GM21619 (cell line): ENCODE measurements around the gene PROCA1.
"Not testable (repeated sequence)": the region's sequence is repeated elsewhere in the genome, so short reads cannot be mapped to it uniquely, and the experiment has no call there.

Experiments used
- ATAC-seq: cut with Tn5 transposase; IDR thresholded peaks from one replicate; pipeline ENCODE4 v1.9.1; 2021; ENCODE audit not compliant: unreplicated experiment

PROCA1 gene

DNA sequence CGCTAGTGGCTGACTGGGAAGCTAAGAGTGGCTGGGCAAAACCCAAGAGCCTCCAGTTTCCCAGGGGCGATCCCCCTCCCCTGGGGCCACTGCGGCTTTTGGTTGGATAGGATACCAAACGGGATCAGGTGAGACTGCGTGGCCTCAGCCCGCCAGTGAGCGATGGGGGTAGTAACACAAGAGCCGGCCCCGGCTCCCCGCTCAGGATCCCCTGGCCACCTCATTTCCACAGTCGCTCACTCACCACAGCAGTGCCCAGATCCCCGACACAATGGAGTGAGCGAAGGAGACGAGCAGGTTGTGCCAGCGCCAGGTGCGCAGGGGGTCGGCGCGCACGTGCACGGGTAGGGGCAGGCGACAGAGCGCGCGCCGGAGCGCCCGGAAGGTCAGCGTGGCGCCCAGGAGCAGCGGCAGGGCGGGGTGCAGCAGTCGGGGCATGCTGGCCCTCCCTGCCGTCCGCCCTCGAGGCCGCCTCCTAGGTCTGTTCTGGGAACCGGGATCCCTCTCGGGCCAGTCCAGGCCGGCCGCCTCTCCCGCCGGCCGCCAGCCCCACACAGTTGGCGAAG lies 14.1 kb upstream of the PROCA1 start:
- ATAC-seq: peak; percentile 2

DNA sequence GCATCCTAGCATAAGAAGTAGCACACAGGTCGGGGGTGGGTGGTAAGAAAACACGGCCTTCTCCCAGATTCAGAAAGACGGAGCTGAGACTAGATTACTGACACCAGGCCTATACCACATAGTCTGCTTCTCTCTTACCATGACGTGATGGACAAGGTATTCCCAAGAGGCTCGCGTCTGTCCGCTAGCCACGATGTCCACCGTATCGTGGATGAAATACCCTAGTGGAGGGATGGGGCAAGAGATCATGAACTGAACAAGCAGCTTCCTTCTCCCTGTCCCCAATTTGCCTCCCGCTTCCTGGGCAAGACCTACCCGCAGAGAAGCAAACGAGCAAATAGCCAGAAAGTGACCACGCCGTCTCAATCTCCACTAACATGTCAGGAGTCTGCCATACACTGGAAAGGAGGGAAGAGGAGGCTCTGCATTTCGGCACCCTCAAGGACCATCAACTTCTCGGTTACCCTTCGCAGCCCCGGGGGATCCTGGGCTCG lies 13.5 kb upstream of the PROCA1 start:
- no peak for ATAC-seq

DNA sequence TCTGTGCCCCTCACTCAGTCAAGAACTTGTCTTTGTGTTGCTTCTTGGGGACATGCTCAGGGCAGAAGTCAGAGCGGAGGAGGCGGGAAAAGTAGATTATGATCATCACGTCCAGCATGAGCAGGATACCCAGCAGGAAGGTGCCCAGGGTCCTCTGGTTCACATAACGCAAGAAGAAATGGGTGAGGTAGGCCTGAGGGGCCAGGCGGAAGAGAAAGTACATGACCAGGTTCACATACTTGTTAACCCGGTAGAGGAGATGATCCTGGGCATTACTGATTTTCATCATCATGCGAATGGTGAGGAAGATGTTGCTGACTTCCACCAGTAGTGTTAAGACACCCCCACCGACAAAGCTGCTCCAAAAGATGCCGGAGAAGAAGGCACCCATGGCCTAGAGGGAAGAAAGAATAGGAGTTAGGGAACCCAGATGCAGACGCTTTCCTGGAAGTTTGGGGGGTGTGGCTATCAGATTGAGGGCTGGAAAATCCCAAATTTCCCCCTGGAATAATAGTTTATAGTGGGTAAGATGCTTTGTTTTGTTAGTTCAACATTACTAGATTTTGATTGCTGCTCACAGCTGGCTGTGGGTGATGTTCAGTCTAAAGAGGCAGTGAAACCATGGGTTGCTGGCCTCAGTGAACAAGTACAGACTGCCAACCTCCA lies 12.9 kb upstream of the PROCA1 start:
- ATAC-seq: no peak

DNA sequence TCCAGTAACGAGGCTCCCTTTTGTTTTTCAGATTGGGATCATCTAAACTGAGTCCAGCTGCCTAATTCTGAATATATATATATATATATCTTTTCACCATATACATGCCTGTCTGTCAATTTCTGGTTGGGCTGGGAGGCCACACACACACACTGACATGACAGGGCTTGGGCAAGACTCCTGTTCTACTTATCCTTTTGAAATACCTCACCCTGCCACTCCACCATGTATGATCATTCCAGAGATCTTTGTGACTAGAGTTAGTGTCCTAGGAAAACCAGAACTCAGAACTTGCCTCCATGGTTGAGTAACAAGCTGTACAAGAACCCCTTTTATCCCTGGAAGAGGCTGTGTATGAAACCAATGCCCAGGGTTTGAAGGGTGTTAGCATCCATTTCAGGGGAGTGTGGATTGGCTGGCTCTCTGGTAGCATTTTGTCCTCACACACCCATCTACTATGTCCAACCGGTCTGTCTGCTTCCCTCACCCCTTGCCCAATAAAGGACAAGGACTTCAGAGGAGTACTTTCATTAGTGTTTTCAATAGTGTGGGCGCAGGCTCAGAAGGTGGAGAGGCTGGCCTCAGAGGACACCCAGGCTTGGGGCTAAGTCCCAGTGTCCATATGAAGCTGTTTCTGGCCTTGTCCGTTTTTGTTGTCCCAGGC lies 12.3 kb upstream of the PROCA1 start:
- not testable (repeated sequence) for ATAC-seq

DNA sequence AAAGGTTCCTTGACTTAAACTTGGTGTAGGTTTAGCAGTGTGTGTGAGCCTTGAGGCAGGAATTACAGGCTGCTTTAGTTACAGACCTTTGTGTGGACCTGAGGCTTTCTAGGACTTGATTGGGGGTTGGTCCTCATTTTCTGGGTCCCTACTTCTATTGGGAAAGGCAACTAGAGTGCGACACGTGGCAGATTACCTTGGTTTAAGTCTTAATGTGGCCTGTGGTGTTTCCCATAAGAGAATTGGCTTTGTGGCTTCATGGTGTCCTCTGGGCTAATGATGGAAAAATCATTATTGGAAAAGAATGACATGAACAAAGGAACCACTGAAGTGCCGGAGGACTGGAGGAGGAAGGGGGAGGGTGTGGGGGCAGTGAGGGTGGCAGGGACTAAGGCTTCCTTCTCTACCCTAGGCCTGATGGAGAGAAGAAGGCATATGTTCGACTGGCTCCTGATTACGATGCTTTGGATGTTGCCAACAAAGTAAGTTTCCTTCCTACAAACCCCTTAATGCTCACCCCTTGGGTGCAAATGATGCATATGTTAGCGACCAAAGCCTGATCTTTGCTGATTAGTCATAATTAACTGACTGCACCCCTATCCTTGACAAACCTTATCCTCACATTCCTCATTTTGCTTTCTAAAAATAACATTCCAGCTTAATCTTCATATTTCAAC lies 11.6 kb upstream of the PROCA1 start:
- ATAC-seq: no peak

DNA sequence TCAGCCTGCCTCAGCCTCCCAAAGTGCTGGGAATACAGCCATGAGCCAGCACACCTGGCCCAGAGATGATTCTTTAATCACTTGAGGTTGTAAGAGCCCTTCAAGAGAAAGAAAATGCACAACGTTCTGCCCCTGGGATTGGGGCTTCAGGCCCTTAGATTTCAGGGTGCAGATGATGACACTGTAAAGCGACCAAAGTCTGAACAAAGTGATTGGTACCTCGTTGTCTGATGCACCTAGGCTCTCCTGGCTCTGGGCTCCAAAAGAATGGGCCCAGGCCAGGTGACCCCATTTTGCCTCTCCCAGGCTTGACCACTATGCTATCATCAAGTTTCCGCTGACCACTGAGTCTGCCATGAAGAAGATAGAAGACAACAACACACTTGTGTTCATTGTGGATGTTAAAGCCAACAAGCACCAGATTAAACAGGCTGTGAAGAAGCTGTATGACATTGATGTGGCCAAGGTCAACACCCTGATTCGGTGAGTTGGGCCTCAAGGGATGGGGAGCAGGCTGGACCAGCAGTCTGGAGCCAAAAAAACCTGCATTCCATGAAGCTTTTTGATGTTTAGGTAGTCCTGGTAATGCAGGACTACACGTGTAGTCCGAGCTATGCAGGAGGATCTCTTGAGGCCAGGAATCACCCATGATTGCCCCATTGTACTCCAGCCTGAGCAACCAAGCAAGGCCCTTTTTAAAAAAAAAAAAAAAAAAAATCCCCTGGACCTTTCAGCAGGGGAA lies 10.9 kb upstream of the PROCA1 start:
- ATAC-seq: no peak

DNA sequence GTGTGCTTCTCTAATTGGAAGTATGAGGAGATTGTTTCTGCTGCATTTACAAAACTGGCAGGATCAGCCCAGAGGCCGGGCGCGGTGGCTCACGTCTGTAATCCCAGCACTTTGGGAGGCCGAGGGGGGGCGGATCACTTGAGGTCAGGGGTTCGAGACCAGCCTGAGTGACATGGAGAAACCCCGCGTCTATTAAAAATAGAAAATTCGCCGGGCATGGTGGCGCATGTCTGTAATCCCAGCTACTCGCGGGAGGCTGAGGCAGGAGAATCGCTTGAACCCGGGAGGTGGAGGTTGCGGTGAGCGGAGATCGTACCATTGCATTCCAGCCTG lies 9.3 kb upstream of the PROCA1 start:
- not testable (repeated sequence) for ATAC-seq

DNA sequence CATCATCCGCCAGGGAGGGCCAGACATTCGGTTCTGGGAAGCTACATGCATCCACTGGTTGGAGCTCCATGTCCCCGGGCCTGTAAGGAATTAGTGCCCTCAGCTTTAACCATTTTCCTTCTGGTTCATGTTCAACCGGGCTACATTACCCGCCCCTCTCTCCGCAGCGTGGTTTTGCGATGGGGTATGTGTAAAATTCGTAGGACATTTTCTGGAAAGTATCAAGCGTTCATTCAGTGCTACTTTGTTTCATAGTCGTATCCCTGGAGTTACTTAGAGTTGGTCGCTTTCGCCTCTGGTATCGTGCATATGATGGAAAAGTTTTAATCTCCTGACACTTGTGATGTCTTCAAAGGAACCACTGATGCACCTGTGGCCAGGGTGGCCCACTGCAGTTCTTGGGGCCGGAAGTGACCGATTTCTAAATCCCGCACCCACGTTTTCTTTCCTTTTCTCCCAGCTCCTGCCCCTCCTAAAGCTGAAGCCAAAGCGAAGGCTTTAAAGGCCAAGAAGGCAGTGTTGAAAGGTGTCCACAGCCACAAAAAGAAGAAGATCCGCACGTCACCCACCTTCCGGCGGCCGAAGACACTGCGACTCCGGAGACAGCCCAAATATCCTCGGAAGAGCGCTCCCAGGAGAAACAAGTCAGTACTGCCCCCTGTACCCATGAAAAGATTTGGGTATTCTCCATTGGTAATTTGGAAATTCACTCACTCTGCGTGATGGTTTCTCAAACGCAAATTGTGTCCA lies 8.7 kb upstream of the PROCA1 start:
- ATAC-seq: no peak

DNA sequence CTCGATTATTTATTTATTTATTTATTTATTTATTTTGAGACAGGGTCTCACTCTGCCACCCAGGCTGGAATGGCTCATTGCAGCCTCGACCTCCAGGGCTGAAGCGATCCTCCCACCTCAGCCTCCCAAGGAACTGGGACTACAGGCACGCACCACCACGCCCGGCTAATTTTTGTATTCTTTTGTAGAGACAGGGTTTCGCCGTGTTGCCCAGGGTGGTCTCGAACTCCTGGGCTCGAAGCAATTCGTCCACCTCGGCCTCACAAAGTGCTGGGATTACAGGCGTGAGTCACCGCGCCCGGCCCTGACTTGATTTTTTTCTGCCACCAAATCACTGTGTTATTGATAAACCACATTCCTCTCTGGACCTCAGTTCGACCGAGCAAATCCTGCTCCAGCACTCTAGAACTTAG lies 7.3 kb upstream of the PROCA1 start:
- no peak for ATAC-seq

DNA sequence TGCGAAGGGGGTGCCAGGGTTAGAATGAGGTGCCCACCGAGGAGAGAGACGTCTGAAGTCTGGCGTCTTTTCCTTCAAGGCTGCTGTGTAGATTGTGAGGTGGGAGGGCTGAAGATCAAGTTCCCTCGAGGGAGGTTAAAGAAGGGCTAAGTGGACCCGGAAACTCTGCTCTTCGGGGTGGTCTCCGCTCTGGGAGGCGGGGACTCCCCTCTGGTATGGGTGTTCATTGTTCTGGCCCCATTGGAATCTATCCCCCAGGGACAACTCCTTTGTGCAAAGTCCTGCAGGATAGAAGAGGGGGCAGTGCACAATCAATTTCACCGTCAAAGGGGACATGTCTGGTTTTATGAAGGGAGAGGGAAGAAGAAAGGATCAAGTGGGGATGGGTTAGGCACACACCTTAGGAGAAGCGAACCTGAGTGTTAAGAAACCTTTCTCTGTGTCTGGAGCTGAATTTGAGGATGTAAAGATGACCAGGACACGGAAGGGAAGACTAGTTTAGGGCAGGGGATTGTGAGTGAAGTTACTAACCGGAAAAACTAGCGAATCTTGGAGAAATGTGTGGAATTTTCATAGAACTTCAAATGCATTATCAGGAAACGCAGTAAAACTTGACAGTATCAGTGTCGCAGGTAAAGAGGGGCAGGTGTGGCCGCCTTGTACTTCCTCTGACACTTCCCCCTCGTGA lies 6.8 kb upstream of the PROCA1 start:
- no peak for ATAC-seq

DNA sequence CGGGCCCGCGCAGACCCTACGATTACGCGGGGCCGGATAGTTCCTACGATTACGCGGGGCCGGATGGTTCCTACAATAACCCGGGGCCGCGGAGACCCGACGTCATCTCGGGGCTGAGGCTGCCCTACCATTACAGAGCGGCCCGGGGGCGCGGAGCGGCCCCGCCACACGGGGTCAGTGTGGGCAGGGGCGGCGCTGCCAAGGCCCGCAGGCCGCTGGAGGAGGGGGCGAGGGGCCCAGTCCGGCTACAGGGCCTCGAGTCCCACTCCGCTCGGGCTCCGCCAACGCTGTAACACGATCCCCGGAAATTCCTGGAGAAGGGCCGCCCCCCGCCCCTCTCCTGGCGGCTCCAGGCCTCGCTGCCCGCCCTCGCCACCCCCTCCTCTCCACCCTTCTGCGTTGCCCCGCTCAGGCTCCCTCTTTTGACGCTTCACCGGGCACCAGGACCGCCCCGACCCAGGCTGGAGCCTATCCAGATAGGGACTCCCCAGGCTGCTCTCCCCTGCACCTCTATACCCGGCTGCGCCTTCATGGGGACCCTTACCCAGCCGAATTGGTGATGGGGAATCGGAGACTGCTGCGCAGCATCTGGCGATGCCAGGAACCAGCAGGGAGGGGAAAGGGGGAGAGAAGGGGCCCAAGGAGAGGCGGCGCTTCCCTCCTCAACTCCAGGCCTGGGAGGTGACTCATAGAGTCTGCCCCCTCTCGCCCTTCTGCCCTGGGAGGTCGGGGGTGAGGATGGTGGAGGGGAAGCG lies 6.1 kb upstream of the PROCA1 start, which contains the start of gene RAB34:
TSS of gene RAB34 (minus strand) at position 291 of the 755 bp plus-strand sequence. CDS start 602 bp downstream, outside the sequence.
- ATAC-seq: no peak

DNA sequence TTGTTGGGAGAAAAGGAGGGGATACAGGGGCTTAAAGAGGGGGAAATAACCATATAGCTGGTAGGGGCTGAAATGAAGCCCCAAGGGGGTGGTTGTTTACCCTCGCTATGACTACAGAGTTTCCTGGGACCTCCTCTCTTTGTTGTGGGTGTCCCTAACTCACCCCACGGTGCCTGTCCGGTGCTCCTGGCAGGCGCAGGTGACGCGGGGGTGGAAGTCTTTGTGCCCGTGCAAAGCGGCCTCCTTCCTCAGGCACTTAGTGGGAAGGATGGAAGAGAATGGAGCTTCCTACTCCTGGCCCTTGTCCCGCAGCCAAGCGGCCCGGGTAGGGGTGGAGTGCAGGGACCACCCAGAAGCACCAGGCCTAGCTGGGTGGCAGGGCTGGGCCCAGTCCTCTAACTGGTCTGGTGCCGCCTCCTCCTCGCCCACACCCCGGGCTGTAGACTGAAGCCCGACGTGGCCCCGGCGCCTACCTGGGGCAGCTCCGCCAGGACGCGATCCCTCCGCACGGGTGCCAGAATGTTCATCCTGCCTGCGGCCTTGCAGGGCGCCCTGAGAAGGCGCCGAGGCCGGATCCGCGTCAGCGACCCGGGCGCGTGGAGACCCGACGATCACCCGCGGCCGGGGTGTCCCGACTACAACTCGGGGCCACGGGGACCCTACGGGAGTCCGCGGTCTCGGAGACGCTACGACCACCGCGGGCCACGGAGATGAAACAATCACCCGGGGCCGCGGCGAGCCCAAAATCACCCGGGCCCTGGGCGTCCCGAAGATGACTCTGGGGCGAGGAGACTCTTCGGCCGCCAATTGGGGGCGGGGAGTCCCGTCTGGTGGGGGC lies 5.3 kb upstream of the PROCA1 start:
- ATAC-seq: no peak

DNA sequence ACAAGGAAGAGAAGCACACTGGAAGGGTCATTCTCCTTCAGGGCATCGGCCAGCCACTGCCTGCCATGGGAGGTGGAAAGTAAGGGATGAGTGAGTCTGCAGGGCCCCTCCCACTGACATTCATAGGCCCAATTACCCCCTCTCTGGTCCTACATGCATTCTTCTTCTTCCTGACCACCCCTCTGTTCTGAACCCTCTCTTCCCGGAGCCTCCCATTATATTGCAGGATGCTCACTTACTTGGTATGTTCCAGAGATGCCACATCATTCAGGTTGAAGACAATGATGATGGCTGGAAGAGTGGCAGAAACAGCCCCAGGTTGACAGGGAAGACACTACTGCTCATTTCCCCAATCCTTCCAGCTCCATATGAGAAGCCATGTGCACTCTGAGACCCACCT lies 3.5 kb upstream of the PROCA1 start:
- ATAC-seq: no peak

DNA sequence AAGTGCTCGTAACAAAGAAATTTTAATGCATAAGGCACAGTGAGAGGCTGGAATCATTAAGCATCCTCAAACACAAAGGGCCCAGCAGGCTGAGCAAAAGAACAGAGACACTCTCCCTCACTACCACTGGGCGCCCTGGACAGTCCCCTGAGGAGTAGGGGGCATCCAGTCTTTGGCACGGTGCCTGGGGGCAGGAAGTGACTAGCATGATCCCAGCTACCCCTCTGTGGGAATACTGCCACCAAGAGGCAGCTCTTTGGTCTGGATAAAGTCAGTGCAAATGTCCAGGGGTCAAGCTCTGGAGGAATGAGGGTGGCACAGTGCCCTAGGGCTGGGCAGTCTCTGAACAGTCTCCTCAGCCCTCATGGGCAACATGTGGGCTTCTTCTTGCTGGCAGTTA lies 2.6 kb upstream of the PROCA1 start:
- ATAC-seq: no peak

DNA sequence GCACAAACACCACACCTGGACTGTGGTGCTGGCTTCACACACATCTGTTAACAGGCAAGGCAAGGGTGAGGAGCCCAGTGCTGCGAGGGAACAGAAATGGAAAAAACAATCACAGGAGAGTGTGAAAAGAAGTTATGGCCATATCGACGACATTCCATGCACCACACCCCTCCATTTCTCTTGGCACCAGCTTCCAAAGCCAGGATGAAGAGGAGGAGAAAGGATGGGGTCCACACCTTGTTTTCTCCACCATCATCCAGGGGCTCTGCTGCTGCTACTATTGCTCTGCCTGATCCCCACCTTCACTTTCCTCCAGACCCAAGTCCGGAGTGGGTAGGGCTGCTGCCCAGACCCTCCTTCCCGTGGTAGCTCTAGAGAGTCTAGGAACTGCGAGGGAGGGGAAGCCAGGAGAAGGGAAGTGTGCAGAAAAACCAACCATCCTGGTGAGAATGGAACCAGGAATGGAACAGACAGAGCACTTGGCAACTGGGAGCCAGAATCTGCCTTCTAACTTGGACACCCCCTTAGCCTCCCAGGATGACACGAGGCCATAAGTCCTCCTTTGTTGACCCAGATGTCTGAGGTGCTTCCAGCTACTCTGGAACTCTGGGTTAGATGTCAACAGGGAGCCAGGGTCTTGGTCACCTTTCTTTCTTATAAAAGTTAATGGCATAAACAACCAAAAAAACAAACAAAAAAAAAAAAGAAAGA lies 1.2 kb upstream of the PROCA1 start:
- no peak for ATAC-seq

DNA sequence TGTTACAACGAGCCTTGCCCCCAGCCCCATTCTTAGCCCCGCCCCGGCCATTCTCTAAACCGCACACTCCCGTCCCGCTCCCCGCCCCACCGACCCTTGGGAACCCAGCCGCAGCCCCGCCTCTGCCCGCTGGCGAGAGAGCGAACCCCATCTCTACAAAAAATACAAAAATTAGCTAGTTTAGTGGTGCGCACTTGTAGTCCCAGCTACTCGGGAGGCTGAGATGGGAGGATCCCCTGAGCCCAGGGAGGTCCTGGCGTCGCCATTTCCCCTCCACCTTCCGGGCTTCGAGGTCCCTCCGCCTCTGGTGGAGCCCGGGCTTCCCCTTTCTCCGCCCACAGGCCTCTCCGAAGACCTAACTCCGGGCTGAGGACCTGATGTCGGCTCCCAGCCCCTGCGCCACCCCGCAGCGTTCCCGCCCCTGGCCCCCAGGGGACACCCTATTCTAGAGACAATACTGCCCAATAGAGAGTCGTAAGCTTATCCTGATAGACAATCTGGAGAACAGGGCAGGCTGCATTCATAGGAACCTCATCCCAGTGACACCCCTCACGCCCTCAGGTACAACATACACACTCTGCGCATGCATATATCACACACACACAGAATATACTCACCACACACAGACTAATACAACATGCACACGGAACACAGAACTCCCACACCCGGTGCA lies 480 bp upstream of the PROCA1 start:
- no peak for ATAC-seq
